CD4-positive, alpha-beta T cell (primary cell): Measurements from ENCODE around the gene CAMTA1. TPM values are rescaled to one million over a fixed set of nuclear protein-coding genes. Genes with fewer than 3 reads are reported as not detected.
A peak's percentile ranks its signal among the peaks of the same experiment; 100 is the strongest.

Experiments
- ATAC-seq: fragments of 200-7000 bp; cut with Tn5 transposase; one replicate; pipeline ENCODE4 v1.10.0; 2022; ENCODE audit warnings: mild to moderate bottlenecking; ENCODE audit not compliant: poor library complexity
- CTCF ChIA-PET: fragments of 350-600 bp; sonication (Branson Sonifier 250); formaldehyde crosslinking; loops from one replicate; lab custom pipeline; 2021; ENCODE audit warnings: antibody characterized with exemption, inconsistent platforms; lab: Charles Lee
- POLR2A ChIA-PET: fragments of 350-600 bp; sonication (Branson Sonifier 250); formaldehyde crosslinking; loops from one replicate; lab custom pipeline; 2021; ENCODE audit warnings: antibody characterized with exemption, inconsistent platforms; lab: Charles Lee
- DNase-seq, 14 experiments: peaks; one replicate each; pipeline ENCODE4 v3.0.0-alpha.2; 2013 to 2020; ENCODE audit warnings: mixed read lengths in 2 of 14
- H3K27ac ChIP-seq, 2 donors: one replicate each; pipeline versions ENCODE4 v1.5.1 to v1.7.0; 2013; ENCODE audit warnings: low read length in 2 of 2, low read depth in 1 of 2, mild to moderate bottlenecking in 1 of 2
- H3K27me3 ChIP-seq, 2 experiments: 1 replicate in 1 of 2; 2 replicates in 1 of 2; pipeline versions ENCODE4 v1.6.1 to v1.7.0; 2013; ENCODE audit warnings: low read length in 2 of 2, control low read depth in 1 of 2, mild to moderate bottlenecking in 1 of 2, moderate library complexity in 1 of 2; ENCODE audit not compliant: insufficient read depth in 2 of 2, control insufficient read depth in 1 of 2
- H3K36me3 ChIP-seq: one replicate; pipeline ENCODE4 v1.6.1; 2013; ENCODE audit warnings: low read length, control low read depth; ENCODE audit not compliant: insufficient read depth
- H3K4me1 ChIP-seq: one replicate; pipeline ENCODE4 v1.6.1; 2013; ENCODE audit warnings: low read length, control low read depth; ENCODE audit not compliant: insufficient read depth
- H3K4me3 ChIP-seq: one replicate; pipeline ENCODE4 v1.5.1; 2013; ENCODE audit warnings: mild to moderate bottlenecking, low read length, moderate library complexity
- H3K9me3 ChIP-seq, 2 experiments: 1 replicate in 1 of 2; 2 replicates in 1 of 2; pipeline versions ENCODE4 v1.6.1 to v1.7.0; 2013; ENCODE audit warnings: low read length in 2 of 2, mild to moderate bottlenecking in 2 of 2, control low read depth in 1 of 2, moderate library complexity in 1 of 2; ENCODE audit not compliant: control insufficient read depth in 1 of 2, insufficient read depth in 1 of 2
- H3K27ac Mint-ChIP-seq: one replicate; pipeline ENCODE4 v1.8.0; 2020; ENCODE audit warnings: mixed read lengths
- H3K27me3 Mint-ChIP-seq: one replicate; pipeline ENCODE4 v1.8.0; 2021; ENCODE audit warnings: mixed read lengths
- H3K36me3 Mint-ChIP-seq: one replicate; pipeline ENCODE4 v1.8.0; 2021; ENCODE audit warnings: low read depth, mixed read lengths
- H3K4me1 Mint-ChIP-seq: one replicate; pipeline ENCODE4 v1.8.0; 2021; ENCODE audit warnings: low read depth, mixed read lengths
- H3K4me3 Mint-ChIP-seq: one replicate; pipeline ENCODE4 v1.8.0; 2020; ENCODE audit warnings: mild to moderate bottlenecking, mixed read lengths
- H3K9me3 Mint-ChIP-seq: one replicate; pipeline ENCODE4 v1.8.0; 2020; ENCODE audit warnings: mixed read lengths
- intact Hi-C, 2 experiments: fragments of 100-400 bp; cut with DNase I in 1 of 2; cut with micrococcal nuclease in 1 of 2; formaldehyde crosslinking; loops; one replicate each; pipeline versions ENCODE4 v1.15.1 to v1.9.0; 2023 to 2025; cut with DNase I, micrococcal nuclease
- total RNA-seq, 174 experiments: library from RNA in 2 of 174; stranded (reverse) in 2 of 174; gene quantifications; one replicate each; pipeline ENCODE4 v1.2.3 and lab custom pipeline; 2021 to 2026
- TF ChIP-seq, protein P1 (sequence below): fragments of 200-600 bp; IDR thresholded peaks from one replicate; pipeline ENCODE4 v1.8.0; 2022; ENCODE audit warnings: antibody characterized with exemption, mild to moderate bottlenecking

CAMTA1 gene
- total RNA-seq, 2 experiments from 2014 or later = 38.6 to 39.3 TPM

DNA sequence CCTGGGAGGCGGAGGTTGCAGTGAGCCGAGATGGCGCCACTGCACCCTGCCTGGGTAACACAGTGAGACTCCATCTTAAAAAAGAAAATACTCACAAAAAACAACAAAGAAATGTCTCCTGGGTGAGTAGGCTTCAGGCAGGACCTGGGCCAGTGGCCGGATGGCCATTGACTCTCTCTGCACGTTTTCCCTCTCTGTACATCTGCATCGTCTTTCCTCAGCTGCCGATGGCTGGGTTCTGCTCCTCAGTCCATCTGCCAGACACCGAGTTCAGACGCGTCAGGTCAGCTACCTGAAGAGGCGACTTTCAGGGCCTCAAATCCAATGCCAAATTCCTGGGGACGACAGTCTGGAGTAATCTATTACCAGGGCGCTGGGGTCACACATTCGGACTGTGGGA is 199.3 kb downstream of the CAMTA1 start:
- H3K9me3 ChIP-seq = peaks cover 0 to 4% of the 10 kb centered on the region in 2 experiments
- peaks cover 0 to 3% of the 10 kb centered on the region in 2 experiments for H3K27me3 ChIP-seq
- H3K36me3 Mint-ChIP-seq = no peaks in the 10 kb centered on the region
- no peaks in the 10 kb centered on the region for H3K9me3 Mint-ChIP-seq
- no peak for ATAC-seq
- no peak overlapping the region for H3K4me3 Mint-ChIP-seq
- ChIA-PET POLR2A (no interaction called here), CTCF (no interaction called here)
- H3K27ac ChIP-seq = no peak overlapping the region
- H3K27ac Mint-ChIP-seq = no peak overlapping the region
- no peaks in the 10 kb centered on the region for H3K27me3 Mint-ChIP-seq
- no peaks in the 10 kb centered on the region for H3K4me1 ChIP-seq
- no peaks in the 10 kb centered on the region for H3K36me3 ChIP-seq
- TF ChIP-seq, protein P1, sequence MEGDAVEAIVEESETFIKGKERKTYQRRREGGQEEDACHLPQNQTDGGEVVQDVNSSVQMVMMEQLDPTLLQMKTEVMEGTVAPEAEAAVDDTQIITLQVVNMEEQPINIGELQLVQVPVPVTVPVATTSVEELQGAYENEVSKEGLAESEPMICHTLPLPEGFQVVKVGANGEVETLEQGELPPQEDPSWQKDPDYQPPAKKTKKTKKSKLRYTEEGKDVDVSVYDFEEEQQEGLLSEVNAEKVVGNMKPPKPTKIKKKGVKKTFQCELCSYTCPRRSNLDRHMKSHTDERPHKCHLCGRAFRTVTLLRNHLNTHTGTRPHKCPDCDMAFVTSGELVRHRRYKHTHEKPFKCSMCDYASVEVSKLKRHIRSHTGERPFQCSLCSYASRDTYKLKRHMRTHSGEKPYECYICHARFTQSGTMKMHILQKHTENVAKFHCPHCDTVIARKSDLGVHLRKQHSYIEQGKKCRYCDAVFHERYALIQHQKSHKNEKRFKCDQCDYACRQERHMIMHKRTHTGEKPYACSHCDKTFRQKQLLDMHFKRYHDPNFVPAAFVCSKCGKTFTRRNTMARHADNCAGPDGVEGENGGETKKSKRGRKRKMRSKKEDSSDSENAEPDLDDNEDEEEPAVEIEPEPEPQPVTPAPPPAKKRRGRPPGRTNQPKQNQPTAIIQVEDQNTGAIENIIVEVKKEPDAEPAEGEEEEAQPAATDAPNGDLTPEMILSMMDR = no peak
- DNase-seq = peak in 1 of 14 experiments; percentile 25
- no peak overlapping the region for H3K4me3 ChIP-seq
- H3K4me1 Mint-ChIP-seq = no peaks in the 10 kb centered on the region
- intact Hi-C loops = no loop called here

DNA sequence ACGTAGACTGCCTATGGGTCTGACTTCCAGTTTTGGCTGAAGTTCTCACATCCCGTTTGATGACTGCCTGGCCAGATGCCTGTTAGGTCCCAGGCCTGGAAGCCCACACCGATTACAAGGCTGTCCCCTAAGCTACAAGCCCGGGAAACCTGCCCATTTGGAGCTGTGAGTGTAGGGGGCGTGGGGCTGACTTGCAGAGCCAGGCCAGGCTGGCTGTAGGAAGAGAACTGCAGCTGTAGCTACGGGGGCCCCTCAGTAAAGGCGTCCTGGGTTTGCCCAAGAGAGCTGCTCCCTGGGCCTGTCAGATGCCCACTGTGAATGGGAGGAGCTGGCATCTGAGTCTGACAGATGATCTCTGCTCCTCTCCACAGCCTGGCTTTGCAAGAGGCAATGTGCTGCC is 199.7 kb downstream of the CAMTA1 start:
- Mint-ChIP-seq H3K9me3 (no peaks in the 10 kb centered on the region), H3K4me3 (no peak overlapping the region), H3K36me3 (no peaks in the 10 kb centered on the region), H3K27me3 (no peaks in the 10 kb centered on the region), H3K4me1 (no peaks in the 10 kb centered on the region), H3K27ac (no peak overlapping the region)
- ChIA-PET CTCF (no interaction called here), POLR2A (no interaction called here)
- Histone ChIP-seq H3K27me3 (peaks cover 0 to 3% of the 10 kb centered on the region in 2 experiments), H3K36me3 (no peaks in the 10 kb centered on the region), H3K4me1 (no peaks in the 10 kb centered on the region), H3K9me3 (peaks cover 0 to 4% of the 10 kb centered on the region in 2 experiments), H3K27ac (no peak overlapping the region), H3K4me3 (no peak overlapping the region)
- TF ChIP-seq, protein P1 = no peak
- no peak for ATAC-seq
- intact Hi-C loops = no loop called here
- peak in 1 of 14 experiments; percentile 15 for DNase-seq

DNA sequence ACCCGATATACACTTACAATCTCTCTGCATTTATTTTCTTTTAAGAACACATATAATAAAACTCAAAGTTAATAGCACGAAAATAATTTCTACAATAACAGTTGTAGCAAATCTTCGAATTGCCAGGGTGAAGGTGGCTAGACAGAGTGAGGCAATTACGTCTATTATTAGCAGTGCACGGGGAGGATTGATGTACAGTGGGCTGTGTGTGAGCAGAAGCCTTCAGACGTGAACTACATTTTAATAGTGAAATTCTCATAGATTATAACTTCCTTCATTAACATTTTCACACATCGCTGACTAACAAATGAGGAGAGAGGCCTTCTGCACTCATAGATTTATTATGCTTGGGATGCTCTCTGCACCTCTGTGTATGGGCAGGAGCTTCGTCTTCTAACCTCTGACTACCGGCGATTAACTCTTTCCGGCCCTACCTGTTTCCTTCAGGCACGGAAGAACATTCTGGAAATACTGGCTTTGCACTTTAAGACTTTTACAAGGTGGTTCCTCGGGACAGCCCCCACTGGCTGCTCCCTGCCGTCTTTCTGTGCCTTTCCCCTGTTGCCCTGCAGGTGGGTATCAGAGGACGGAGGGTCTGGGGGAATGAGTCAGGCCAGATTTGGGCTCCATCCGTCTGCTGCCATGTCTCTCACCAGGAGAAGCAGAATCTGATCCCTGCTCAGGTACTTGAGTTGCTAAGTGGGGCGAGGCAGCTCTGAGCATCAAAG is 200.5 kb downstream of the CAMTA1 start:
- Histone ChIP-seq H3K27me3 (peaks cover 0 to 3% of the 10 kb centered on the region in 2 experiments), H3K4me1 (no peaks in the 10 kb centered on the region), H3K36me3 (no peaks in the 10 kb centered on the region), H3K4me3 (no peak overlapping the region), H3K27ac (no peak overlapping the region), H3K9me3 (no peaks in the 10 kb centered on the region)
- TF ChIP-seq, protein P1 = no peak
- intact Hi-C loops = no loop called here
- no peaks in the 10 kb centered on the region for H3K9me3 Mint-ChIP-seq
- ATAC-seq (no peak), DNase-seq (peak in 1 of 14 experiments; percentile 17)
- H3K27ac Mint-ChIP-seq = no peak overlapping the region
- H3K27me3 Mint-ChIP-seq = no peaks in the 10 kb centered on the region
- CTCF ChIA-PET = no interaction called here
- no peak overlapping the region for H3K4me3 Mint-ChIP-seq
- H3K36me3 Mint-ChIP-seq = no peaks in the 10 kb centered on the region
- no peaks in the 10 kb centered on the region for H3K4me1 Mint-ChIP-seq
- POLR2A ChIA-PET = no interaction called here
